SKM-1 (cell line): ENCODE results near the gene KRT35.
"Not testable (repeated sequence)": the region's sequence is repeated elsewhere in the genome, so short reads cannot be mapped to it uniquely, and the experiment has no call there.

Source experiments
- DNase-seq: peaks from one replicate; lab custom pipeline; 2025; ENCODE audit not compliant: unreplicated experiment; lab: John Stamatoyannopoulos, UW

Gene KRT35

GRCh38 chr17:41462705-41463104, 18.2 kb downstream of the KRT35 start:
- DNase-seq, result no peak

GRCh38 chr17:41457676-41458075, 23.3 kb downstream of the KRT35 start:
- no peak for DNase-seq

GRCh38 chr17:41456204-41456603, 24.7 kb downstream of the KRT35 start:
- DNase-seq, result no peak

DNA sequence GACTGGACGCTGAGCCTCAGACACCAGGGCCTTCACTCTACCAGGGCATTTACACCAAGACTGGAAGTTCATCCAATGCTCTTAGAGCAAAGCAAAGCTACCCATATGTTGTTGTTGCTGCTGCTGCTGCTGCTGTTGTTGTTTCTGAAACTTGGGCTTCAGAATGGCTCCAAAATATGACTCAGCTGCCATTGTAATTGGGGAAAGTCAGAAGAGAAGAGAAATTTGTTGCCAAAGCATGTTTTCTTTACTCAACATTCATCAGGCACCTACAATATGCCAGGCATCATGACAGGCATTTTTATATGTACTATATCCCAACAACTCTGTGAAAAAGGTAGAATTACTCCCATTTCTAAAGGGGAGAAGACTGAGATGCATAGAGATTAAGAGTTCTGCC, 25.7 kb downstream of the KRT35 start:
- no peak for DNase-seq

GRCh38 chr17:41453066-41453465, 27.9 kb downstream of the KRT35 start:
- no peak for DNase-seq

- no peak for DNase-seq
These were observed 28.7 kb downstream of the KRT35 start for GRCh38 chr17:41452281-41452680.

DNA sequence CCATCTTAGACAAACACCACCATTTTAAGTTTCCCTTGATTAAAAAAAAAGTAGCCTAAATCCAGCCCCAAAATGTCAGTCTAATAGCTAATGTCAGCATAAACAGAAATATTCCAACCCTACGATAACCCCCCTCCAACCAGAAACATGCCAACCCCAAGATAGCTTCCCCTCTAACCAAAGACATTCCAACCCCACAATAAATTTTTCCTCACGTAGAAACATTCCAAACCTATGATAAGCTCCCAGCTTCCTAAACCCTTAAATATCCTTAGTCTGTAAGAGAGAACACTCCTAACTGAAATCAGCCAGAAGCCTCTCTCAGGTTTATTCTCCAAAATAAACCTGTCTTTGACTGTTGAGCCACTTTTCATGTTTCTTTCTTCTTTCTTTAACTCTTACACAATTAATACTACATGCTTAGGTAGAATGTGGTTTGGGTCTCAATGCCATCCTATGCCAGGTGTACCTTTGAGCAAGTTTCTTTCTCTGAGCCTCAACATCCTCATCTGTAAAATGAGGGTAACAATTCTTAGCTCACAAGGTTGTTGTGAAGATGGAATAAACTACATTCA, 29.7 kb downstream of the KRT35 start:
- DNase-seq, result no peak

DNA sequence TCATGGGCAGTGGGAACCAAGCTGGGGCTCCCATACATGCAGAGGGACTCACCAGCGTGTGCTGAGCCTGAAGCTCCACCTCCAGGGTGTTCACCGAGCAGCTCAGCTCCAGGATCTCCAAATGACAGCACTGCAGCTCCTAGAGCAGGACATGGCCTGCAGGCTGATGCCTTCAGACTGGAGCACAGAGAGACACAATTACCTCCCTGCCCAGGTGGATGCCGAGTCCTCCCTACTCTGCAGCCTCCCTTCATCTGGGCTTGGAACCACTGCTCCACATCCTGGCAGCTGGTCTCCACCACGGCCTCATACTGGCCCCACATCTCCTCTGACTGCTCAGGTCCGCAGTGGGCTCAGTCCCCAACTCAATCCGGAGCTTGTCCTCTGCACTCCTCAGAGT, 31.9 kb downstream of the KRT35 start:
- no peak for DNase-seq

DNA sequence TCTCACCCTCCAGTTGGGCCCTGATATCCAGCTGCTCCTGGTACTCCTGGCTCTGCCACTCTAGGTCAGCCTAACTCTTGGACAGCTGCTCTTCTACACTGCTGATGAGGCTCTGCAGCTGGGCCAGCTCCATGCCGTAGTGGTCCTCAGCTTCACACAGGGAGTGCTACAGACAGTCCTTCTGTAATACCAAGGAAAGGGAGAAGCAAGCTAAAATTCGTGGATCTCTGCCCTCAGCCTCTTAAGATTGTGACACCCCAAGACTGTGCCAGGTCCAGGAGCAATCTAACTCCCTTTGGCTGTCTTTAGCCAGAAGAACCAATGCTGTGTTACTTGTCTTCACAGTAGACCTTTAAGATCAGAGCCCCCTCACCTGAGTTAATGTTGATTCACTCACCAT, 32.4 kb downstream of the KRT35 start:
- no peak for DNase-seq

DNA sequence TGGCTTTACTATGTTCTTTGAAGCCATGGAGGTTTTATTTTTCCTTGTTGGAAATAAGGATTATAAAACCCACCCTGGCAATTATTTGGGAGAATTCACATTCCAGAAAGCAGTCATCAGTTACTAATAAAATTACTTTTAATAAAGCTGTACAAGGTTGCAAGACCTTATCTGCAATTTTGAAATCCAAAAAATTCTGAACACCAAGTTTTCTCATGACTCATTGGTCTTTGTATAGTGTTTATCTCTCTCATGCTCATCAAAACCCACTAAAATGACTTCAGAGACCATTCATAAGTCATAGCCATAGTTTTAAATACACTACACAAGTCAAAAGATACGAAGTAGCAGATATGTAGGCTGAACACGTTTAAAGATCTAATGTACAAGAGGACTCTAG, 34.1 kb downstream of the KRT35 start:
- DNase-seq, result no peak

DNA sequence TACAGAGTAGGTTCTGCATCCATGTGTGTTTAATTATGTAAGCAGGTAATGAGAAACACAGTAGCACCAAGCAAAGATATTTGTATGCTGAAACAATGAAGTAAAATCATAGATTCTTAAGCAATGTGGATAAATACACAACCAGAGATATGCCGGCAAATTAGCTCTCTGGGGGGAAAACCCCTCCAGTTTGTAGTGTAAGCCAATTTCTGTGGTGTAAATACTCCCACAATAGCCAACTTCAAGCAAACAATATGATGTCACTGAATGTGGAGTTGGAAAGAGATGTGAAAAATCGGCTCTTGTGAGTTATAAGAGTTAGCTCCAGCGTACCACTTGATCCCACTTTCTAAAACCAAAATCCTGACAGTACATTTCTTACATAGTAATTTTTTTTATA, 36.3 kb downstream of the KRT35 start:
- no peak for DNase-seq

GRCh38 chr17:41444186-41444585, 36.8 kb downstream of the KRT35 start:
- no peak for DNase-seq

DNA sequence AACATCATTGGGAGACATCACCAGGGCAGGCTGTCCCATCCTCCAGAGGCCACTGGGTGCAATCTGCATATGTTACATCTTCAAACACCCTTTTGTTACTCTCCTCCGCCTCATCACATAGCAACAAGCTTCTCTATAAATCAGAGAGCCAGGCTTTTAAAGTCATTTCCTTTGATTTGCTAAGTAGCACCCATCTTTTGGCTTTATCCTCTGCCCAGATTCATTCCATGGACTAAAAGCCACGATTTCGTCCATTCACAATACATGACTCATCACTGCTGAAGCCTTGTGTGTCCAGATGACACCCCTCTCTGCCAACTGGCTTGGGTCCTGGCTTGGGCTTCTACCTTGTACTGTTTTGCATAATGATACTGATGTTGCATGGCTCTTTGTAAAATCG, 38.2 kb downstream of the KRT35 start:
- DNase-seq, result no peak

GRCh38 chr17:41440531-41441033, 40.4 kb downstream of the KRT35 start, which contains the start of gene KRT38:
TSS of gene KRT38 (minus strand) at chr17:41440983. CDS start at chr17:41440921, 62 bp downstream.
- no peak for DNase-seq

- DNase-seq, result no peak
These were observed 41.6 kb downstream of the KRT35 start for GRCh38 chr17:41439375-41439774.

GRCh38 chr17:41437769-41438168, 43.2 kb downstream of the KRT35 start:
- no peak for DNase-seq

GRCh38 chr17:41437254-41437653, 43.7 kb downstream of the KRT35 start:
- DNase-seq, result no peak

GRCh38 chr17:41434415-41434814, 46.5 kb downstream of the KRT35 start:
- DNase-seq, result no peak

GRCh38 chr17:41434005-41434404, 46.9 kb downstream of the KRT35 start:
- no peak for DNase-seq

DNA sequence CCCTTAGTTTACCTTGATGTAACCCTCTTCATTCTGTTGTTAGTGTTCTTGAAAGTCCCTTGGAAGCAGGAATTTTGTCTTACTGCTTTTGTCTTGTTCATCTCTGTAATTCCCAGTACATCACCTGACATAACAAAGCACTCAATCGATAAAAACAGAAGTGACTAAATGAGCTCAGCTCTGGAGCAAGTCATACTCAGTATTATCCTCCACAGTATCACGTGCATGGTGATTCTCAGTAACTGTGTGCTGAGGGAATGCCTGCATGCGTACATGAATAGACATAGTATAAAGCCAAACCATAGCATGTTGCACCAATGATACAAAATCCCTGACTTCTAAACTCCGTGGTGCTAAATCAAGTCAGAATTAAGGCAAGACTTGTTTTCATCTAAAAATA, 47.4 kb downstream of the KRT35 start:
- no peak for DNase-seq

- not testable (repeated sequence) for DNase-seq
These were observed 50.6 kb downstream of the KRT35 start for GRCh38 chr17:41430376-41430775.

DNA sequence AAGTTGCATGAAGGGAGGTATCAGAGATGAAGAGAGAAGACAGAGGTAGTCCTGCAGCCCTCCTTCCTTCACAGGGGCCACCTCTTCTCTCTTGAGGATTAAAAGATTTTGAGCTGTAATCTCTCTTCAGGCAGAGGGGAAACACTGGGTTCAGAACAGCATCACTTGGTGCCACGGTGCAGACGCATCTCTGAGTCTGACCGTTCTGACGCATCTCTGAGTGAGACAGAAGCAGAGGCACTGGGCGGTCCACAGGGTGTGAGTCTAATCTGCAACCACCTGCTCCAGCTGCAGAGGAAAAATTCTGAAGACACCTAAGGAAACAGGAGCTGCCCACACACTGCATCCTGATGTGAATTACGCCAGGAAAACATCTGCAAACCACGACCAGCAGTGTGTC, 51.3 kb downstream of the KRT35 start:
- no peak for DNase-seq

DNA sequence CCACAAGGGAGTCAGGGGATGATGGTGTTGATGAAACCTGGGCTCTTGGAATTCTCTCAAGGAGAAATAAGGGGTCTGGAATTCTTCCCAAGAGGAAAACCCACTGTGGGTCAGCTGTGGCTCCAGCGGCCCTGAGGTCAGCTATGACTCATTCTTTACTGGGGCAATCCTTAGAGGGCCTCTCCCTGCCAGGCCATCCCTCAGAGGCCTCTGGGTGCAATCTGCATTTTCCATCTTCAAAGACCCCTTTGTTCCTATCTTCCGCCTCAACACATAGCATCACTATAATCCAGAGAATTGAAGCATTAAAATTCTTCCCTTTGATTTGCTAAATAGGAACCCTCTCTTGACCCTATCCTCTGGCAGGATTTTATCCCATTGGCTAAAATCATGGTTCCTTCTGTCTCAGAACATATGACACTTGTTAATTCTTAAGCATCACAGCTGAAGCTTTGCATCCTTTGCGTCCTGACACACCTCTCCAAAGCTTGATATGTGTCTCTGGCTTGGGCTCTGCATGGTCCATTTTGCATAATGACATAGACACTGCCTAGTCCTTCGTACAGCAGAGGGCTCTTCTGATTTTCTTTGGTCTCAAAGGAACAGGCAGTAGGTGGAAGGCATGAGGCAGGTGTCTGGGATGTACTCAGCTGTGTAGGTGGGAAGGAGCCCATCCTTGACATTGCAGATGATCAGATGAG, 52.2 kb downstream of the KRT35 start:
- no peak for DNase-seq
